Testis (tissue), 2 donors: ENCODE results near the gene CSF2RB.

Experiments used
- POLR2A ChIP-seq: fragments of 450-650 bp; IDR thresholded peaks from one replicate; pipeline ENCODE4 v1.6.1; 2017; ENCODE audit warnings: antibody characterized with exemption, mild to moderate bottlenecking, moderate library complexity
- TF ChIP-seq, protein P1 (sequence below), 3 experiments: fragments of 450-650 bp in 2 of 3; fragments of 200-600 bp in 1 of 3; sonication (generic) in 1 of 3; IDR thresholded peaks; one replicate each; pipeline ENCODE4 v1.5.1; 2016 to 2019; ENCODE audit warnings: antibody characterized with exemption in 3 of 3, mild to moderate bottlenecking in 2 of 3, moderate library complexity in 1 of 3

DNA sequence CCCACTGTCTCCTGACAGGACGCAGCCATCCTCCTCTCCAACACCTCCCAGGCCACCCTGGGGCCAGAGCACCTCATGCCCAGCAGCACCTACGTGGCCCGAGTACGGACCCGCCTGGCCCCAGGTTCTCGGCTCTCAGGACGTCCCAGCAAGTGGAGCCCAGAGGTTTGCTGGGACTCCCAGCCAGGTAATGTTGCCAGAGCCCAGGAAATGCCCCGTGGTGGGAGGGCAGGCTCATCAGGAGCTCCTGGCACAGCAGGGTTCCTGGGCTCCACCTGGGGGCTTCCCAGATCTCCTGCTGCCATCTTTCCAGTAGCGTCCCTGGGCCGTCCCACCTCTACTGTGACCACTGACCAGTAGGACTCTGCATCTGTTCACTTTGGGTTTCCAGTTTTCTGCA lies 16.2 kb downstream of the CSF2RB start:
- TF ChIP-seq POLR2A = no peak
- TF ChIP-seq, protein P1, sequence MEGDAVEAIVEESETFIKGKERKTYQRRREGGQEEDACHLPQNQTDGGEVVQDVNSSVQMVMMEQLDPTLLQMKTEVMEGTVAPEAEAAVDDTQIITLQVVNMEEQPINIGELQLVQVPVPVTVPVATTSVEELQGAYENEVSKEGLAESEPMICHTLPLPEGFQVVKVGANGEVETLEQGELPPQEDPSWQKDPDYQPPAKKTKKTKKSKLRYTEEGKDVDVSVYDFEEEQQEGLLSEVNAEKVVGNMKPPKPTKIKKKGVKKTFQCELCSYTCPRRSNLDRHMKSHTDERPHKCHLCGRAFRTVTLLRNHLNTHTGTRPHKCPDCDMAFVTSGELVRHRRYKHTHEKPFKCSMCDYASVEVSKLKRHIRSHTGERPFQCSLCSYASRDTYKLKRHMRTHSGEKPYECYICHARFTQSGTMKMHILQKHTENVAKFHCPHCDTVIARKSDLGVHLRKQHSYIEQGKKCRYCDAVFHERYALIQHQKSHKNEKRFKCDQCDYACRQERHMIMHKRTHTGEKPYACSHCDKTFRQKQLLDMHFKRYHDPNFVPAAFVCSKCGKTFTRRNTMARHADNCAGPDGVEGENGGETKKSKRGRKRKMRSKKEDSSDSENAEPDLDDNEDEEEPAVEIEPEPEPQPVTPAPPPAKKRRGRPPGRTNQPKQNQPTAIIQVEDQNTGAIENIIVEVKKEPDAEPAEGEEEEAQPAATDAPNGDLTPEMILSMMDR (IDR thresholded peaks at IDR 0.05) = no peak
